Esophagus mucosa (tissue), 1 donor: ENCODE measurements around the gene CLDND1. TPM values are rescaled to one million over a fixed set of nuclear protein-coding genes. Genes with fewer than 3 reads are reported as not detected.

Experiments
- ATAC-seq: fragments of 200-7000 bp; cut with Tn5 transposase; one replicate; pipeline ENCODE4 v1.9.1; 2020
- total RNA-seq: library from RNA; stranded (reverse); gene quantifications from one replicate; pipeline ENCODE4 v1.2.4, GENCODE V29; 2023
- donor health status: DM: yes; HTN: yes; CAD: no.

CLDND1 gene
- total RNA-seq, 1 donor from 2014 or later = 81.6 TPM

- ATAC-seq = no peak
Observed at GRCh38 chr3:98551236-98551635, 28.5 kb upstream of the CLDND1 start.

DNA sequence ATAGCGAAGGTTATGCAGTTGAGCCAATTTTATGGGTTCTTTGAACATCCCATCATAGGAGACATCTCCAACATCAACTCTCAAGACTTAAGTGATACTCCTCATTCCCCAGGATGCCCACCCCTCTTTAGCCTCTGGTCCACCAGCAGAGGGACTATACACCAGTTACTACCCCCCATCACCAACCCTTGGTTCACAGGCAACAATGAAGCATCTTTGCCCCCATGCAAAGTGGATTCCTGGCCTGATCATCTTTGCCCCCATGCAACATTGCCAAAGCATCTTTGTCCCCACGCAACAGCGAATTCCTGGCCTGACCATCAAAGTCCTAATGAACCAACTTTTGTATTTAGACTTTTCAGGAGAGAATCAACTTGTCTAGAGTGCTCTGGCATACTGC lies 28.1 kb upstream of the CLDND1 start:
- ATAC-seq = no peak

- no peak for ATAC-seq
Observed at GRCh38 chr3:98548544-98548943, 25.8 kb upstream of the CLDND1 start.

DNA sequence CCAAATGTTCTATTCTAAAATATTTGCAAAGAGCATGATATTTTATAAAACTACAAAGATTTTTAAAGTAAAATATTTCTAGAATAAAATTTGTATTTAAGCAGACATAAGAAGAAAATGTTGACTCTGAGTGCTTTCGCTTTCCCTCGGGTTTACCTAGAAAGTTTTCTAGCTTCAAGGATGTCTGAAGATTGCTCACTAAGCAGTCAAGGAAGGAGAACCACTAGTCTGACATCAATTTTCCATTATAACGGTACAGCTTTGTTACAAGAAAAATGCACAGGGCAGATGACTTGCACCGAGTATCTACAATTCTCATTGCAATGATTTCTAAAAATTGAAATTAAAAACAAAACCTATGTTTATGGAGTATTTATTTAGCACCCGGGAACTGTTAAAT lies 23.2 kb upstream of the CLDND1 start:
- ATAC-seq = no peak

DNA sequence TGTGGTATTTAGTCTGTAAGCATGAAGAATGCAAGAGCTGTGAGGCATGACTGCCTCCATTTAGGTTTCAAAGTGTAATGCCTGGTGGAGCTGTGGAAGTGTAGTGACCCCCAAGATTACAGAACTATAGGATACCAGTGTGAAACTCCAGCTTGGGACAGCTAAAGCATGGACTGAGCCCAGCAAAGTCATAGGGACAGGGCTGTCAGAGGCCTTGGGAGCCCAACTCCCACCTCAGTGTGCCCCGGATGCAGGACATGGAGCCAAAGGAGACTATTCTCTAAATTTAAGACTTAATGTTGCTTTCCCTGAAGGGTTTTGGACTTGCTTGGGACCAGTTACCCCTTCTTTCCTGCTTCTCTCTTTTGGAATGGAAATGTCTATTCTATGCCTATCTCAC lies 19.9 kb upstream of the CLDND1 start:
- no peak for ATAC-seq

DNA sequence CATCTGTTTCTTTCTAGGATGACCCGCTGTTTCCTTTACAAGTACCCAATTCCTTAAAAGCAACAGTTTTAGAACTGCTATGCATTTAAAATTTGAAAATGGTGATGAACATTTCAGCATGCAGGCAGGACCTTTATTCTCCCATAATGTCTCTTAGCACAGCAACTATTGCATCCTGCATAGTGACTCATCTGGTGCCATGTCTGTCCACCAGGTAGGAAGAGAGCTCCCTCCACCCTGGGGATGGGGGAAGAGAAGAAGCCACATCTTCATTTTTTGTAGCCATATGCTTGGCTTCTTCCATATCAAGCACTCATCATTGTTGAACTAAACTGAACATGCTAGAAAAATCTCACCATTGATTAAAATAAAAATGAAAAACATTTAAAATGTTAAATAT lies 19.0 kb upstream of the CLDND1 start:
- ATAC-seq = no peak

- ATAC-seq = no peak
Observed at GRCh38 chr3:98540346-98540745, 17.6 kb upstream of the CLDND1 start.

DNA sequence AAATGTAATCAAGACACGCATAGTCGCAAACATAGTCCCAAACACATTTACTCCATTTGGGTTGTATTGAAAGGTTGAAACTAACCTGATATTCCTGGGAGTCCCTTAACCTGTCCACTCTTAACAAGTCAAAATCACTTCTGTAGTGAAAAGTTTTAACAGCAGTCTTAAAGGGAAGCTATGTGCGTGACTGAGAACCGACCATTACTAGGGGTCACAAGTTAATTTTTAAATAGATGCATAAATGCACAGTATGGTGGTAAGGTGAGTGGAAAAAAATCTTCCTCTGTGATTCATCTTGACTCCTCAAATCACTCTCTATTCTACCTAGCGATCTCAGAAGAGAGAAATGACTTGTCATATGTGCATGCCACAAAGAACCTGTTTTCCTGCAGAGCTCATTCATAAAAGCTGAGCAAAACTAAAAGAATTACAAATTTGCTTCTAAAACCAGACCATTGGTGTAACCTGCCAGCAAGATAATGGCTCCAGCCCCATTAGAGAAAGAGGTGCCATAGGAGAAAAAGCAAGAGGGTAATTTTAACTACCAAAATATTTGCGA lies 13.8 kb upstream of the CLDND1 start:
- ATAC-seq = peak; percentile 35

- ATAC-seq = no peak
Observed at GRCh38 chr3:98534734-98535133, 12.0 kb upstream of the CLDND1 start.

- no peak for ATAC-seq
Observed at GRCh38 chr3:98534168-98534567, 11.5 kb upstream of the CLDND1 start.

- no peak for ATAC-seq
Observed at GRCh38 chr3:98532709-98533571, 10.2 kb upstream of the CLDND1 start.

GRCh38 chr3:98532275-98532637 lies 9.6 kb upstream of the CLDND1 start:
- ATAC-seq = no peak

DNA sequence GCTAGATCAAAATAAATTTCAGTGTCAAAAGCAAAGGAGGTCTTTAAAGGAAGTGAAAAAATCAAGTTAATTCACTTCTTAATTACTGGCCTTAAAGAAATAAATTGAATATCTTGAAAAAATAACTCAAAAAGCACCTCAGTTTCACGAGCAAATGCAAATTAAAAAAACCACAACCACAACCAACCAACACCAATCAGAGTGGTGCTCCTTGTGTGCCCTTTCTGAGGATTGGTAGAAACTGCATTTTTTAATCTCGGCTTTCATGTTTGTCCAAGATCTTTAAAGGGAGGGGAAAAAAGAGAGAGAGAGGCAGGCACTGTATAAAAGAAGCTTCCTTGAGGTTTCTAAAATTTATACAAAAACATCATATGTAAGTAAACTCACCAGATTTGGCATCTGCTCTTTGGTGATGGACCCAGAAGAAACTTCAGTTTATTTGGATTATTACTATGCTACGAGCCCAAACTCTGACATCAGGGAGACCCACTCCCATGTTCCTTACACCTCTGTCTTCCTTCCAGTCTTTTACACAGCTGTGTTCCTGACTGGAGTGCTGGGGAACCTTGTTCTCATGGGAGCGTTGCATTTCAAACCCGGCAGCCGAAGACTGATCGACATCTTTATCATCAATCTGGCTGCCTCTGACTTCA lies 9.0 kb upstream of the CLDND1 start, which contains the start of gene GPR15:
Gene GPR15, plus strand, starts transcription at position 357 of the 653 bp plus-strand sequence. Its CDS starts 56 bp downstream, at position 413.
- no peak for ATAC-seq

DNA sequence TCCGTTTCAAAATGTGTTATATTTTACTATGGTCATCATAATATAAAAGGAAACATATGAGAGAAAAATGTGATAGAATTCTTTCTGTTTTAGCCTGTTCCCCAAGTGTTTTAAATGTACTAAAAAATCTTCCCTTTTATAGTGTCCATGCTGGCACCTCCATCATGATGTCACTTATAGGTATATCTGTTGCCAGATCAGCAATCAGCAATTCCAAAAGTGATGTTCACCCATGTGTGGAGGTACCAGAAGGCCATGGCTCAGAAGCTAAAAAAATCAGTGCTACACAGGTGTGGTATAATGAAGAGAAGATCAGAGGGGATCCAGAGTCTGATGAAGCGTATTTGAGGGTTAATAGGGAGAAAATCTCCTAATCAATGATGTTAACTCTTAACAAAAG lies 8.0 kb upstream of the CLDND1 start:
- ATAC-seq = no peak

GRCh38 chr3:98529856-98530459 lies 7.3 kb upstream of the CLDND1 start:
- peak; percentile 57 for ATAC-seq

GRCh38 chr3:98528474-98529346 lies 6.0 kb upstream of the CLDND1 start:
- no peak for ATAC-seq

DNA sequence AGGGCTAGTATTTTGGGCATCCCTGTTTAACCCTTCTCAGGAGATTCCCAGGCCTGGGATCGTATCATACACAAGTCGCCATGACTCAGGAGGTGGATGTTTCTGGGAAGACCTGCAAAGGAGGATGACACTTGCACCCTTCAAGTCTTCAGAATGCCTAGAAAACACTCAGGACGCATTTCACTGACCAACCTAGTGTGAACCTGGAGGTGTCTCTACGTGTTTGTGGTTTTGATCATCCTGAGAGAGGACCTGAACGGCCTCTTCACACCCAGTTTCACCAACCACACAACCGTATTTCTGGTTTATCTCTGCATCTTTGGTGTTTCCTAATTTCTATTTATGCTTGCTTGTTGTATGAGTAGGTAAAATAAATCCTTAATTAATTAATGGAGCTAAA lies 2.8 kb upstream of the CLDND1 start:
- no peak for ATAC-seq

DNA sequence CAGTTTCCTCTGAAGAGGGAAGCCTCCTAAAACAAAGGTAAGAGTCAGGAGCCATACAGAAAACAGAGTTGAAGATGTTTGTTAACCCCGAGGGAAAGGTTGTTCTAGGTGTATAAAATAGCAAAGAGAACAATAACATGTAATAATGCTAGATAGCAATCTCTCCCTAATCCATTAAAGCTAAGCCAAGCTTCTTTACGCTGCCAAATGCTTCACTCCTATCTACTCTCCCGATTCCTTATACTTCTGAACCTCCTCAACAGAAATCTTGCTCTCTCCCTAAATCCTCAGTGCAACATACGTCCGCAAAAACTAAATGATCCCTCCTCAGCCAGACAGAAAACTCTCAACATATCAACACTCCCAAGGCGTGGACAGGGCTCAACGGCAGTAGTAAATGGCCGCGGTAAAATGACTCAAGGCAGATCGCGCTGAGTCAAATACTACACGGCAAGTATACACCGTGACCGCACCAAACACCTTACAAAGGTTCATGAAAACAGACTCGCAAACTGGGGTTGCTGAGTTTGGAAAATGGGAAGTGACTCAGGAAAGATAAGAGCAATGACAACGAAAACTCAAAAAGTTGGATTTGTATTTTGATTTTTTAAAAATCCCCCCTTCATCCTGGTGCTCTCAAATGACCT lies 682 bp downstream of the CLDND1 start:
- ATAC-seq = peak; percentile 74

- ATAC-seq = no peak
Observed at GRCh38 chr3:98519351-98519750, 3.4 kb downstream of the CLDND1 start.

- no peak for ATAC-seq
Observed at GRCh38 chr3:98518816-98519215, 3.9 kb downstream of the CLDND1 start.

DNA sequence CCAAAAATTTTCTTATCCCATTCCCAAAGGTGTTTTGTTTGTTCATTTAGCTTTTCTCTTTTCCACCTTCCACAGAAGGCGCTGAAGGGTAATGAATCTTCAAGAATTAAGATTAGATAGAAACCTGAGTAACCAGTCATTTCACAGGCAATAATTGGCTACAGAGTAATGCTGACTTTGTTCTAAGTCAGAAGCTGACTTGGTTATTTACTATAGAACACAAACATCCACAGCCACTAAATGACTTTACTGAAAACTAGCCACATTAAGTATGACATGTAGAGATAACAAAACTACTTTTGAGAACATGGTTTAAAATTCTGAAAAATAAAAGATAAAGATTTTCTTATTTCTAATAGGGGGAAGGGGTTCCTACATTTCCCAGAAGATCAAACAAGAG lies 7.8 kb downstream of the CLDND1 start:
- no peak for ATAC-seq

- no peak for ATAC-seq
Observed at GRCh38 chr3:98513736-98514135, 9.0 kb downstream of the CLDND1 start.
